ENCODE measurements around the gene RASGEF1B. TPM values are rescaled to one million over a fixed set of nuclear protein-coding genes. Genes with fewer than 3 reads are reported as not detected.

RASGEF1B gene
- total and polyA plus RNA-seq, 4 donors: 8.9 to 57.4 (median 32.1) TPM

GRCh38 chr4:81469781-81470455, 1.8 kb downstream of the RASGEF1B start:
- Histone ChIP-seq H3K9me3 (ENCODE audit: control insufficient read depth in 4 of 4, low read length in 3 of 4) (no peaks in the 10 kb centered on the region), H3K27me3 (ENCODE audit: control insufficient read depth in 4 of 4, insufficient read depth in 4 of 4, low read length in 3 of 4) (no peaks in the 10 kb centered on the region), H3K4me3 (ENCODE audit: low read depth in 1 of 3, low read length in 3 of 3) (peak overlapping the region; percentile 95 to 100 (median 99)), H3K4me1 (ENCODE audit: control insufficient read depth in 4 of 4, insufficient read depth in 4 of 4, low read length in 3 of 4) (peaks cover 0 to 47% (median 39%) of the 10 kb centered on the region in 4 donors), H3K36me3 (ENCODE audit: control insufficient read depth in 4 of 4, insufficient read depth in 3 of 4, low read depth in 1 of 4, low read length in 3 of 4) (no peaks in the 10 kb centered on the region), H3K27ac (ENCODE audit: low read depth in 1 of 2, low read length in 2 of 2) (peak overlapping the region; percentile 98), H3K9ac (ENCODE audit: low read depth in 1 of 2, low read length in 2 of 2) (peak overlapping the region; percentile 98 to 100)
- no peak for TF ChIP-seq HNF4G (IDR thresholded peaks at IDR 0.05)
- TF ChIP-seq NR2F2 (IDR thresholded peaks at IDR 0.05): no peak
- TF ChIP-seq, protein P1, sequence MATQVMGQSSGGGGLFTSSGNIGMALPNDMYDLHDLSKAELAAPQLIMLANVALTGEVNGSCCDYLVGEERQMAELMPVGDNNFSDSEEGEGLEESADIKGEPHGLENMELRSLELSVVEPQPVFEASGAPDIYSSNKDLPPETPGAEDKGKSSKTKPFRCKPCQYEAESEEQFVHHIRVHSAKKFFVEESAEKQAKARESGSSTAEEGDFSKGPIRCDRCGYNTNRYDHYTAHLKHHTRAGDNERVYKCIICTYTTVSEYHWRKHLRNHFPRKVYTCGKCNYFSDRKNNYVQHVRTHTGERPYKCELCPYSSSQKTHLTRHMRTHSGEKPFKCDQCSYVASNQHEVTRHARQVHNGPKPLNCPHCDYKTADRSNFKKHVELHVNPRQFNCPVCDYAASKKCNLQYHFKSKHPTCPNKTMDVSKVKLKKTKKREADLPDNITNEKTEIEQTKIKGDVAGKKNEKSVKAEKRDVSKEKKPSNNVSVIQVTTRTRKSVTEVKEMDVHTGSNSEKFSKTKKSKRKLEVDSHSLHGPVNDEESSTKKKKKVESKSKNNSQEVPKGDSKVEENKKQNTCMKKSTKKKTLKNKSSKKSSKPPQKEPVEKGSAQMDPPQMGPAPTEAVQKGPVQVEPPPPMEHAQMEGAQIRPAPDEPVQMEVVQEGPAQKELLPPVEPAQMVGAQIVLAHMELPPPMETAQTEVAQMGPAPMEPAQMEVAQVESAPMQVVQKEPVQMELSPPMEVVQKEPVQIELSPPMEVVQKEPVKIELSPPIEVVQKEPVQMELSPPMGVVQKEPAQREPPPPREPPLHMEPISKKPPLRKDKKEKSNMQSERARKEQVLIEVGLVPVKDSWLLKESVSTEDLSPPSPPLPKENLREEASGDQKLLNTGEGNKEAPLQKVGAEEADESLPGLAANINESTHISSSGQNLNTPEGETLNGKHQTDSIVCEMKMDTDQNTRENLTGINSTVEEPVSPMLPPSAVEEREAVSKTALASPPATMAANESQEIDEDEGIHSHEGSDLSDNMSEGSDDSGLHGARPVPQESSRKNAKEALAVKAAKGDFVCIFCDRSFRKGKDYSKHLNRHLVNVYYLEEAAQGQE (IDR thresholded peaks at IDR 0.05): no peak
- TF ChIP-seq TAF1 (conservative IDR thresholded peaks at IDR 0.05): no peak
- TF ChIP-seq FOXA1 (IDR thresholded peaks at IDR 0.05): no peak
- TF ChIP-seq RAD21 (IDR thresholded peaks at IDR 0.05): no peak
- no peak for TF ChIP-seq MAX (IDR thresholded peaks at IDR 0.05)
- no peak for TF ChIP-seq YY1 (IDR thresholded peaks at IDR 0.05)
- no peak for TF ChIP-seq RXRA (IDR thresholded peaks at IDR 0.05)
- no peak for TF ChIP-seq ATF3 (IDR thresholded peaks at IDR 0.05)
- TF ChIP-seq JUND (IDR thresholded peaks at IDR 0.05): no peak
- no peak for TF ChIP-seq SP1 (IDR thresholded peaks at IDR 0.05)
- TF ChIP-seq FOXA2 (IDR thresholded peaks at IDR 0.05): no peak
- 7% methylated on average over 7 of the region's 7 CpGs for WGBS
- DNase-seq (ENCODE audit: low spot score): no peak

DNA sequence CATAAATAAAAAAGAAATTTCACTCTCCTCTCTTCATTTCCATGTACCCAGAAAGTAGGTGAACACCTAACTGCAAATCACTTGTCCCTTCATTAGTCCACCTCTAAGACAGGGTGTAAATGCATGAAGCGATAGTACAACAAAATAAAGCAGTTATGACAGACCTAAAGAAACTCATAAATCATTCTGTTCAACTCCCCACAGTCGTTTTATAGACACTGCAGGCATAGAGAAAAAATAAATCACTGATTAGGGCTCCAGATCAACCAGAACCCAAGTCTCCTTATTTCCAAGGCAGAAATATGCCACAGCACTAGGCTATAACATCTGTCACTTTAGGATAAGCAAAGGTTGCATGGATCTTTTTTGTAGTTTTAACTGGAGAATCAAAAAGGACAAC, 3.0 kb downstream of the RASGEF1B start:
- Histone ChIP-seq H3K27ac (ENCODE audit: low read depth in 1 of 2, low read length in 2 of 2) (peak overlapping the region; percentile 31 to 77), H3K4me3 (ENCODE audit: low read depth in 1 of 3, low read length in 3 of 3) (peak overlapping the region; percentile 37 to 100 (median 95)), H3K9me3 (ENCODE audit: control insufficient read depth in 4 of 4, low read length in 3 of 4) (no peaks in the 10 kb centered on the region), H3K4me1 (ENCODE audit: control insufficient read depth in 4 of 4, insufficient read depth in 4 of 4, low read length in 3 of 4) (peaks cover 3 to 58% (median 49%) of the 10 kb centered on the region in 4 donors), H3K36me3 (ENCODE audit: control insufficient read depth in 4 of 4, insufficient read depth in 3 of 4, low read depth in 1 of 4, low read length in 3 of 4) (no peaks in the 10 kb centered on the region), H3K9ac (ENCODE audit: low read depth in 1 of 2, low read length in 2 of 2) (peak overlapping the region; percentile 98 to 100), H3K27me3 (ENCODE audit: control insufficient read depth in 4 of 4, insufficient read depth in 4 of 4, low read length in 3 of 4) (no peaks in the 10 kb centered on the region)
- DNase-seq (ENCODE audit: low spot score): no peak
- TF ChIP-seq JUND (IDR thresholded peaks at IDR 0.05) (no peak), NR2F2 (IDR thresholded peaks at IDR 0.05) (no peak)
- 25% methylated on average over 2 of the region's 2 CpGs for WGBS

DNA sequence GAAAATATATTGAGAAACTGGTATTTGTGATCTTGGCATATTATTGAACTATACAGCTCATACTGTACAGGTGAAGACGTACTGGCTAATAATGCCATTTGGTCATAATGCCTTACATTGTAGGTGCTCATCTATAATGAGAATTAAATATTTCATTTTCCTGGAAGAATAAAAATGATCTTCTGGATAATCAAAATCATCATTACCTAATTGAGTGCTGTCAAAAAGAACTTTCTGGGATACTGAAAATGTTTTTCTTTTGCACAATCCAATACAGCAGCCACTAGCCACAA, 4.1 kb downstream of the RASGEF1B start:
- TF ChIP-seq EGR1 (IDR thresholded peaks at IDR 0.05; ENCODE audit: low read depth in 2 of 2) (no peak), TAF1 (conservative IDR thresholded peaks at IDR 0.05) (no peak), YY1 (IDR thresholded peaks at IDR 0.05) (peak; percentile 29)
- Histone ChIP-seq H3K9me3 (ENCODE audit: control insufficient read depth in 4 of 4, low read length in 3 of 4) (no peaks in the 10 kb centered on the region), H3K27ac (ENCODE audit: low read depth in 1 of 2, low read length in 2 of 2) (peak overlapping the region in 1 of 2 donors; percentile 59), H3K36me3 (ENCODE audit: control insufficient read depth in 4 of 4, insufficient read depth in 3 of 4, low read depth in 1 of 4, low read length in 3 of 4) (no peaks in the 10 kb centered on the region), H3K27me3 (ENCODE audit: control insufficient read depth in 4 of 4, insufficient read depth in 4 of 4, low read length in 3 of 4) (no peaks in the 10 kb centered on the region), H3K9ac (ENCODE audit: low read depth in 1 of 2, low read length in 2 of 2) (peak overlapping the region in 1 of 2 donors; percentile 100), H3K4me3 (ENCODE audit: low read depth in 1 of 3, low read length in 3 of 3) (peak overlapping the region in 2 of 3 donors; percentile 25 to 34), H3K4me1 (ENCODE audit: control insufficient read depth in 4 of 4, insufficient read depth in 4 of 4, low read length in 3 of 4) (peaks cover 3 to 57% (median 51%) of the 10 kb centered on the region in 4 donors)
- WGBS: 5% methylated on average over 1 of the region's 1 CpG
- DNase-seq (ENCODE audit: low spot score): no peak

Data from liver (tissue), 9 donors.